Heart left ventricle (tissue), 13 donors: ENCODE measurements around the gene DAAM1.

ENCODE experiments used
- CTCF ChIP-seq, 12 donors: fragments of 200-600 bp; sonication (generic) in 4 of 12; IDR thresholded peaks; one replicate each; pipeline versions ENCODE4 v1.5.0 to v1.8.0; 2018 to 2022; ENCODE audit warnings: antibody characterized with exemption in 12 of 12, mild to moderate bottlenecking in 5 of 12
- POLR2A ChIP-seq, 2 donors: fragments of 450-650 bp; IDR thresholded peaks; one replicate each; pipeline ENCODE4 v1.6.1; 2017; ENCODE audit warnings: antibody characterized with exemption in 2 of 2, mild to moderate bottlenecking in 2 of 2, moderate library complexity in 2 of 2
- donor health status: ischemic (EF 13 %, LVEDD 7.1; RV severe dilation, severe dysfunction).
- donor health status: DM: no; HTN: yes; CAD: no.
- donor health status: DM: no; HTN: no; CAD: no.
- donor health status: ischemic (EF 25% LVEDD 6.9; RV normal size, moderate dysfunction).
- donor health status: ischemic (EF 25% LVEDD 5.7; RV mildly dilated, moderate dysfunction).
- donor health status: ischemic (EF 35%, LVEDD 5.7; RV mildly dilated, moderate dysfunction).
- donor health status: nonischemic (EF 11% LVEDD 7.7; RV severe dilation, severe dysfunction).
- donor health status: DM: yes; HTN: yes; CAD: no.
- donor health status: PGD.
- donor health status: ischemic (EF 29% LVEDD 5.4; RV normal size, mild dysfunction).
- donor health status: nonischemic (EF 23%, LVEDD 6.1; RV moderate dilation, normal function).

- TF ChIP-seq CTCF (IDR thresholded peaks at IDR 0.05) (no peak), POLR2A (IDR thresholded peaks at IDR 0.05) (no peak)
Observed at GRCh38 chr14:59183150-59183549, 5.3 kb upstream of the DAAM1 start.
